ENCODE results near the gene GALK1.

GALK1 gene

GRCh38 chr17:75740215-75740614, 24.8 kb downstream of the GALK1 start:
- no peak for DNase-seq (ENCODE audit: insufficient read length, low spot score)
- TF ChIP-seq CTCF (IDR thresholded peaks at IDR 0.05; ENCODE audit: insufficient read depth, missing control alignments), result no peak
- FAIRE-seq, result no peak

- no peak for TF ChIP-seq CTCF (IDR thresholded peaks at IDR 0.05; ENCODE audit: insufficient read depth, missing control alignments)
- DNase-seq (ENCODE audit: insufficient read length, low spot score) (no peak), FAIRE-seq (no peak)
Measured at GRCh38 chr17:75739801-75740200, 25.2 kb downstream of the GALK1 start.

DNA sequence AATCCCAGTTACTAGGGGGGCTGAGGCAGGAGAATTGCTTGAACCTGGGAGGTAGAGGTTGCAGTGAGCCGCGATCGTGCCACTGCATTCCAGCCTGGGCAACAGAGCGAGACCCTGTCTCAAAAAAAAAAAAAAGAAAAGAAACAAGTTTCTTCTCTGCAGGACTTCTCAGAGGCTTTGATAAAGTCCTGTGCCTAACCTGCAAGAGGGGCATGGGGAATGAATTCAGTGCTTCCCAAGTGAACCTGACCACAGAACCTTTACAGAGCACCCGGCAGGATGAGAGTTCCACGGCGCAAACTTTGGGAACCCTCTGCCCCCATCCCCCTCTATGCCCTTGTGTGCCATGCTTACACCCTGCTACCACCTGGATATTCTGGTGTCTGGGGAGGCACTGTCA, 25.8 kb downstream of the GALK1 start:
- FAIRE-seq (no peak), DNase-seq (ENCODE audit: insufficient read length, low spot score) (no peak)
- no peak for TF ChIP-seq CTCF (IDR thresholded peaks at IDR 0.05; ENCODE audit: insufficient read depth, missing control alignments)

DNA sequence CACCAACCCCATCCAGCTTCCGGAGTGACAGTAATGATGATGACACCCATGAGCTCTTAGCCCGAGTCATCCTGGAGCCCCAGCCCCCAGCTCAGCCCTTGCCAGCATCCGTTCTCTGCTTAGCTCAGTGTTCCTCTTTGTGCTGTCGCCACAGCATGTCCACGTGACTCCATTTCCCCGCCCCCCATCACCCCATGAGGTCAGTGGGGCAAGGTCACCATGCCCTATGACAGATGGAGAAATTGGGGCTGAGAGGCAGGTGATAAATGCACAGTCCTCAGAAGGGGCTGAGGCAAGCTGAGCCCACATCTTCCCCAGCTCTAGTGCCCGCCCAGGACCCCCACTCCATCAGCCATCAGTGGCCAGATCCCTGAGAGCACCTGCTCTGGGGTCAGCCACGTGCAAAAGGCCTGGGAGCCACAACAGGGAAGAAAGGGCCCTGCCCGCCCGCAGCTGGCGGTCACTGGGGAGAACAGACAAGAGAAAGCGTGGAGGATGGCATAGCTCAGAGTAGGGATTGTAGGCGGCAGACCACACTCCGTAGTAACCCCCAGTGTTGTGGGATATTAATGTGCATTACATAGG, 26.7 kb downstream of the GALK1 start:
- DNase-seq (ENCODE audit: insufficient read length, low spot score), result no peak
- no peak for TF ChIP-seq CTCF (IDR thresholded peaks at IDR 0.05; ENCODE audit: insufficient read depth, missing control alignments)
- no peak for FAIRE-seq

DNA sequence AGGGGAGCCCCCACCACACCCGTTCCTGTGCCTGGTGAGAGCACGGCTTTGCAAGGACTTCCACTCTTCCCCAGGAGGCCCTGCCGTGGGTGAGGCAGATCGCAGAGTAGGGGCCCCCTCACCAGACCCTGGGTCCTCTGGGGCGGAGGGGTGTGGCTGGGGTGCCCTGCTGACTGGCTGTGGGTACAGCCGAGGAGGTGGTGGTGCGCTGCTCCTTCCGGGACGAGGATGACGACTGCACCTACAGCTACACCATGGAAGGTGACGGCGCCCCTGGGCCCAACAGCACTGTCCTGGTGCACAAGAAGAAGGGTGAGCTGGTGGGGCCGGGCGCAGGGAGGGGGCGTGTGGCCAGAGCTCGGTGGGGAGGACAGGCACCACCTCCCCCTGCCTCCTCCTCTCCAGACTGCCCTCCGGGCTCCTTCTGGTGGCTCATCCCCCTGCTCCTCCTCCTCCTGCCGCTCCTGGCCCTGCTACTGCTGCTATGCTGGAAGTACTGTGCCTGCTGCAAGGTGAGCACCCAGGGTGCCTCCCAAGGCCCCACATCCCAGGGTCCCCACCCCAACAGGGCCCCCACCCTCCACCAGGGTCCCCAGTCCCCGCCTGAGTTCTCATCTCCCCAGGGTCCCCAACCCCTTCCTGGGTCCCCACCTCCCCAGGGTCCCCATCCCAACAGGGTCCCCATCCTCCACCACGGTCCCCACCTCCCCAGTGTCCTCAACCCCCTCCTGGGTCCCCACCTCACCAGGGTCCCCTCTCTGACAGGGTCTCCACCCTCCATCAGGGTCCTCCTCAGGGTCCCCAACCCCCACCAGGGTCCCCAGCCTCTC, 27.6 kb downstream of the GALK1 start:
- no peak for TF ChIP-seq CTCF (IDR thresholded peaks at IDR 0.05; ENCODE audit: insufficient read depth, missing control alignments)
- DNase-seq (ENCODE audit: insufficient read length, low spot score) (no peak), FAIRE-seq (no peak)

DNA sequence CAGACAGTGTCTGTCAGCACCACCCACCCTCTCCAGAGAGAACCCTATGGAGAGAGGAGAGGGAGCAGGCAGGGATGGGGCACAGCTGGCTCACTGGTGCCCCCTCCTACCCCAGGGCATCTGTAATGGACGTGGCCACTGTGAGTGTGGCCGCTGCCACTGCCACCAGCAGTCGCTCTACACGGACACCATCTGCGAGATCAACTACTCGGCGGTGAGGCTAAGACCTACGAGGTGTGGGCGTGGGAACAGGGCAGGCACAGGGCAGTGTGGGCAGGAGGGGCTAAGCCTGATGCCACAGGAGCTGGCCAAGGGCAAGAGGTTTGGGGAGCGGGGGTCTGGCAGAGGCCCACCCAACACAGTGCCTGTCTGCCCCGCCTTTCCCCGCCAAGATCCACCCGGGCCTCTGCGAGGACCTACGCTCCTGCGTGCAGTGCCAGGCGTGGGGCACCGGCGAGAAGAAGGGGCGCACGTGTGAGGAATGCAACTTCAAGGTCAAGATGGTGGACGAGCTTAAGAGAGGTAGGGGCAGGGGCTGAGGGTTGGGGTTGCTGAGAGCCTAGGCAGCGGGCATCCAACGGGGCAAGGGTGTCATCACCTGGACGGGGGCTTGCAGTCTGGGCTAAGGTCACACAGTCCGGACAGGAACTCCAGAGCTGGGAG, 28.7 kb downstream of the GALK1 start:
- no peak for FAIRE-seq
- DNase-seq (ENCODE audit: insufficient read length, low spot score), result no peak
- no peak for TF ChIP-seq CTCF (IDR thresholded peaks at IDR 0.05; ENCODE audit: insufficient read depth, missing control alignments)

Data from D721Med (cell line).